CD4-positive, alpha-beta T cell treated with Interleukin-2 at 100 ng/mL for 4 hours (primary cell): ENCODE data around the gene BZW2.

Experiments
- DNase-seq: peaks from one replicate; pipeline ENCODE4 v3.0.0-alpha.2; 2020; ENCODE audit warnings: low spot score

Gene BZW2

GRCh38 chr7:16753932-16754855, 108.2 kb downstream of the BZW2 start:
- no peak for DNase-seq

GRCh38 chr7:16754856-16755317, 108.9 kb downstream of the BZW2 start:
- DNase-seq = no peak

GRCh38 chr7:16755397-16755796, 109.4 kb downstream of the BZW2 start:
- DNase-seq = no peak
